A673 (cell line): ENCODE results near the gene SLC25A45.

Source experiments
- EZH2 ChIP-seq: fragments of 200-600 bp; sonication (generic); IDR thresholded peaks from 2 replicates; pipeline ENCODE4 v1.6.1; 2017; ENCODE audit warnings: borderline replicate concordance, low read depth, mild to moderate bottlenecking, mixed read lengths, antibody characterized with exemption, low read length; ENCODE audit not compliant: poor library complexity, severe bottlenecking
- TF ChIP-seq, protein P1 (sequence below): fragments of 300-800, 200-600 bp; sonication (generic); conservative IDR thresholded peaks from 2 replicates; pipeline ENCODE4 v1.5.1; 2017; ENCODE audit warnings: low read depth, mild to moderate bottlenecking, antibody characterized with exemption, low read length, moderate library complexity, mixed read lengths

DNA sequence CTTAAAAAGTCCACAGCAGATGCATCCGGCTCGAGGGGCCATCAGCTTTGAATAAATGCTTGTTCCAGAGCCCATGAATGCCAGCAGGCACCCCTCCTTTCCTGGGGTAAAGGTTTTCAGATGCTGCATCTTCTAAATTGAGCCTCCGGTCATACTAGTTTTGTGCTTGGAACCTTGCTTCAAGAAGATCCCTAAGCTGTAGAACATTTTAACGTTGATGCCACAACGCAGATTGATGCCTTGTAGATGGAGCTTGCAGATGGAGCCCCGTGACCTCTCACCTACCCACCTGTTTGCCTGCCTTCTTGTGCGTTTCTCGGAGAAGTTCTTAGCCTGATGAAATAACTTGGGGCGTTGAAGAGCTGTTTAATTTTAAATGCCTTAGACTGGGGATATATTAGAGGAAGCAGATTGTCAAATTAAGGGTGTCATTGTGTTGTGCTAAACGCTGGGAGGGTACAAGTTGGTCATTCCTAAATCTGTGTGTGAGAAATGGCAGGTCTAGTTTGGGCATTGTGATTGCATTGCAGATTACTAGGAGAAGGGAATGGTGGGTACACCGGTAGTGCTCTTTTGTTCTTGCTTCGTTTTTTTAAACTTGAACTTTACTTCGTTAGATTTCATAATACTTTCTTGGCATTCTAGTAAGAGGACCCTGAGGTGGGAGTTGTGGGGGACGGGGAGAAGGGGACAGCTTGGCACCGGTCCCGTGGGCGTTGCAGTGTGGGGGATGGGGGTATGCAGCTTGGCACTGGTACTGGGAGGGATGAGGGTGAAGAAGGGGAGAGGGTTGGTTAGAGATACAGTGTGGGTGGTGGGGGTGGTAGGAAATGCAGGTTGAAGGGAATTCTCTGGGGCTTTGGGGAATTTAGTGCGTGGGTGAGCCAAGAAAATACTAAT is 42.0 kb upstream of the SLC25A45 start:
- no peak for TF ChIP-seq EZH2
- TF ChIP-seq, protein P1, sequence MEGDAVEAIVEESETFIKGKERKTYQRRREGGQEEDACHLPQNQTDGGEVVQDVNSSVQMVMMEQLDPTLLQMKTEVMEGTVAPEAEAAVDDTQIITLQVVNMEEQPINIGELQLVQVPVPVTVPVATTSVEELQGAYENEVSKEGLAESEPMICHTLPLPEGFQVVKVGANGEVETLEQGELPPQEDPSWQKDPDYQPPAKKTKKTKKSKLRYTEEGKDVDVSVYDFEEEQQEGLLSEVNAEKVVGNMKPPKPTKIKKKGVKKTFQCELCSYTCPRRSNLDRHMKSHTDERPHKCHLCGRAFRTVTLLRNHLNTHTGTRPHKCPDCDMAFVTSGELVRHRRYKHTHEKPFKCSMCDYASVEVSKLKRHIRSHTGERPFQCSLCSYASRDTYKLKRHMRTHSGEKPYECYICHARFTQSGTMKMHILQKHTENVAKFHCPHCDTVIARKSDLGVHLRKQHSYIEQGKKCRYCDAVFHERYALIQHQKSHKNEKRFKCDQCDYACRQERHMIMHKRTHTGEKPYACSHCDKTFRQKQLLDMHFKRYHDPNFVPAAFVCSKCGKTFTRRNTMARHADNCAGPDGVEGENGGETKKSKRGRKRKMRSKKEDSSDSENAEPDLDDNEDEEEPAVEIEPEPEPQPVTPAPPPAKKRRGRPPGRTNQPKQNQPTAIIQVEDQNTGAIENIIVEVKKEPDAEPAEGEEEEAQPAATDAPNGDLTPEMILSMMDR: no peak
